HG03064 (cell line): ENCODE results near the gene GREM1.

Experiments used
- ATAC-seq: cut with Tn5 transposase; IDR thresholded peaks from one replicate; pipeline ENCODE4 v1.9.1; 2021; ENCODE audit warnings: low read depth; ENCODE audit not compliant: unreplicated experiment

Gene GREM1

GRCh38 chr15:32775103-32775502 is 57.3 kb downstream of the GREM1 start:
- no peak for ATAC-seq

GRCh38 chr15:32778391-32779176 is 60.8 kb downstream of the GREM1 start:
- no peak for ATAC-seq

- ATAC-seq = no peak
Observed at GRCh38 chr15:32781781-32782180, 64.0 kb downstream of the GREM1 start.

GRCh38 chr15:32784581-32784980 is 66.8 kb downstream of the GREM1 start:
- no peak for ATAC-seq

GRCh38 chr15:32786906-32787305 is 69.1 kb downstream of the GREM1 start:
- no peak for ATAC-seq

GRCh38 chr15:32787949-32788348 is 70.1 kb downstream of the GREM1 start:
- ATAC-seq = no peak

- no peak for ATAC-seq
Observed at GRCh38 chr15:32790352-32790999, 72.7 kb downstream of the GREM1 start.

- no peak for ATAC-seq
Observed at GRCh38 chr15:32792436-32792835, 74.6 kb downstream of the GREM1 start.
